GM12878 (cell line): ENCODE results near the gene KCTD14. TPM values are rescaled to one million over a fixed set of nuclear protein-coding genes. Genes with fewer than 3 reads are reported as not detected.

Experiments
- ATAC-seq: fragments of 200-7000 bp; cut with Tn5 transposase; 3 replicates; pipeline ENCODE4 v1.9.1; 2020; ENCODE audit warnings: mild to moderate bottlenecking, moderate library complexity
- BruUV-seq: library from RNA; stranded (reverse); fragments of 400-500 nt; replicated peaks from 2 replicates; lab custom pipeline; 2021; lab: Mats Ljungman, UMichigan
- CTCF ChIA-PET: fragments of 300-600 bp; sonication (Branson Sonifier 250); formaldehyde crosslinking; extraction: SDS; loops from one replicate; lab custom pipeline; 2021; ENCODE audit warnings: inconsistent platforms; lab: Yijun Ruan, JAX
- POLR2A ChIA-PET: fragments of 350-600 bp; formaldehyde crosslinking; extraction: SDS; loops from one replicate; lab custom pipeline; 2021; ENCODE audit warnings: inconsistent platforms; lab: Charles Lee
- RAD21 ChIA-PET: fragments of 300-600 bp; sonication (Branson Sonifier 250); formaldehyde crosslinking; loops from one replicate; lab custom pipeline; 2023; ENCODE audit warnings: antibody characterized with exemption; ENCODE audit not compliant: unreplicated experiment; lab: Charles Lee
- SMC1A ChIA-PET: fragments of 300-600 bp; sonication (Branson Sonifier 250); formaldehyde crosslinking; loops from one replicate; lab custom pipeline; 2023; ENCODE audit not compliant: unreplicated experiment, uncharacterized antibody; lab: Charles Lee
- DNase-seq: peaks from one replicate; pipeline ENCODE4 v3.0.0-alpha.2; 2011; ENCODE audit warnings: low read depth, low spot score
- FAIRE-seq: peaks from 3 replicates; lab custom pipeline; 2011; peaks lifted over from hg19 to GRCh38; lab: Jason Lieb, UNC
- H2AFZ ChIP-seq: 2 replicates; pipeline ENCODE4 v1.6.0; 2011; ENCODE audit warnings: low read depth, low read length, control low read depth; ENCODE audit not compliant: control insufficient read depth
- H3K27ac ChIP-seq: 2 replicates; pipeline ENCODE4 v1.5.1; 2011; ENCODE audit warnings: control low read depth; ENCODE audit not compliant: control insufficient read depth, insufficient read depth
- H3K27me3 ChIP-seq, 2 experiments: replicated peaks in 1 of 2; 2 replicates each; pipeline versions ENCODE4 v1.6.0 to v1.6.1; 2011; ENCODE audit warnings: low read length in 1 of 2; ENCODE audit not compliant: control insufficient read depth in 2 of 2, insufficient read depth in 2 of 2
- H3K36me3 ChIP-seq, 2 experiments: 2 replicates each; pipeline ENCODE4 v1.5.1; 2011; ENCODE audit warnings: low read length in 1 of 2; ENCODE audit not compliant: control insufficient read depth in 2 of 2, insufficient read depth in 2 of 2
- H3K4me1 ChIP-seq: 2 replicates; pipeline ENCODE4 v1.6.1; 2011; ENCODE audit warnings: mild to moderate bottlenecking, low read length, moderate library complexity, mixed read lengths; ENCODE audit not compliant: control insufficient read depth, insufficient read depth
- H3K4me2 ChIP-seq: 2 replicates; pipeline ENCODE4 v1.6.0; 2011; ENCODE audit warnings: control low read depth; ENCODE audit not compliant: control insufficient read depth, insufficient read depth
- H3K4me3 ChIP-seq: fragments of 200-600 bp; sonication (generic); 2 replicates; pipeline ENCODE4 v1.5.1; 2016
- H3K79me2 ChIP-seq: 2 replicates; pipeline ENCODE4 v1.6.0; 2011; ENCODE audit warnings: low read length; ENCODE audit not compliant: control insufficient read depth, insufficient read depth
- H3K9ac ChIP-seq: 2 replicates; pipeline ENCODE4 v1.8.0; 2011; ENCODE audit warnings: low read length, control low read depth, mixed read lengths; ENCODE audit not compliant: control insufficient read depth, insufficient read depth
- H3K9me3 ChIP-seq: replicated peaks from 3 replicates; pipeline ENCODE4 v1.5.1; 2011; ENCODE audit warnings: mild to moderate bottlenecking, low read length; ENCODE audit not compliant: control insufficient read depth, insufficient read depth
- H4K20me1 ChIP-seq: 2 replicates; pipeline ENCODE4 v1.6.0; 2011; ENCODE audit not compliant: control insufficient read depth, insufficient read depth
- CREB1 ChIP-seq: IDR thresholded peaks from 2 replicates; pipeline ENCODE4 v1.6.1; 2012; ENCODE audit warnings: low read depth, mild to moderate bottlenecking, inconsistent platforms
- HDGF ChIP-seq: fragments of 450-650 bp; IDR thresholded peaks from 2 replicates; pipeline ENCODE4 v1.6.1; 2016; ENCODE audit warnings: antibody characterized with exemption
- KDM1A ChIP-seq: fragments of 200-600 bp; sonication (generic); IDR thresholded peaks from 2 replicates; pipeline ENCODE4 v1.6.1; 2016; ENCODE audit warnings: borderline replicate concordance
- MEF2A ChIP-seq: IDR thresholded peaks from 2 replicates; pipeline ENCODE4 v1.6.1; 2011; ENCODE audit warnings: low read depth, mild to moderate bottlenecking, low read length, moderate library complexity; ENCODE audit not compliant: insufficient read depth
- YY1 ChIP-seq: IDR thresholded peaks from 2 replicates; pipeline ENCODE4 v1.6.1; 2011; ENCODE audit warnings: low read depth, mild to moderate bottlenecking, low read length
- ZNF217 ChIP-seq: fragments of 450-650 bp; IDR thresholded peaks from 2 replicates; pipeline ENCODE4 v1.6.1; 2017; ENCODE audit warnings: antibody characterized with exemption, mild to moderate bottlenecking
- ZNF622 ChIP-seq: fragments of 450-650 bp; IDR thresholded peaks from 2 replicates; pipeline ENCODE4 v1.6.1; 2017; ENCODE audit warnings: mild to moderate bottlenecking, inconsistent platforms
- ZSCAN29 ChIP-seq: fragments of 450-650 bp; IDR thresholded peaks from 2 replicates; pipeline ENCODE4 v1.6.1; 2017; ENCODE audit warnings: mild to moderate bottlenecking, moderate library complexity
- WGBS: methylation state at CpG from one replicate; pipeline ENCODE4 v1.1.6; 2016; ENCODE audit warnings: low lambda C conversion rate; ENCODE audit not compliant: insufficient replicate concordance, insufficient coverage; ENCODE audit errors: missing lambda C conversion rate; 5-methylcytosine and 5-hydroxymethylcytosine counted together
- in situ Hi-C: fragments of 300-500 bp; cut with MboI; formaldehyde crosslinking; loops from 9 replicates; pipeline ENCODE4 v1.14.3; 2018; ENCODE audit warnings: mixed read lengths
- intact Hi-C: fragments of 100-400 bp; cut with micrococcal nuclease; formaldehyde crosslinking; loops from one replicate; pipeline ENCODE4 v1.14.2; 2022; ENCODE audit not compliant: unreplicated experiment
- polyA plus RNA-seq, 11 experiments: library from polyadenylated mRNA; depleted of rRNA in 4 of 11; unstranded in 6 of 11; stranded (reverse) in 5 of 11; fragments of >200 nt; fragmentation: Nextera tagmentation in 4 of 11; fragmentation: Illumina TruSeq in 1 of 11; extraction: Ambion mirVana in 4 of 11; extraction: Trizol in 1 of 11; gene quantifications; 1 replicate in 1 of 11; 2 replicates in 10 of 11; pipeline versions ENCODE4 v1.2.1 to v1.2.3, GENCODE V29; 2011 to 2016; ENCODE audit warnings: inconsistent platforms in 2 of 11, missing spikeins in 2 of 11, low read depth in 1 of 11
- total RNA-seq, 4 experiments: library from RNA; depleted of rRNA in 3 of 4; stranded (reverse); fragments of >200 nt in 3 of 4; fragmentation: Illumina TruSeq in 1 of 4; extraction: Trizol in 1 of 4; gene quantifications; 2 replicates each; pipeline versions ENCODE4 v1.2.1 to v1.2.3, GENCODE V29; 2013 to 2021
- TF ChIP-seq, protein P1 (sequence below): fragments of 450-650 bp; conservative IDR thresholded peaks from 2 replicates; pipeline ENCODE4 v1.6.1; 2017; ENCODE audit warnings: mild to moderate bottlenecking, moderate library complexity
- TF ChIP-seq, protein P2 (sequence below): IDR thresholded peaks from 2 replicates; pipeline ENCODE4 v1.6.1; 2012; ENCODE audit warnings: low read depth, low read length, improper control_type of control experiment
- TF ChIP-seq, protein P3 (sequence below): IDR thresholded peaks from 2 replicates; pipeline ENCODE4 v1.6.1; 2011; ENCODE audit warnings: borderline replicate concordance, low read depth, mild to moderate bottlenecking, moderate library complexity, low read length; ENCODE audit not compliant: insufficient read depth, poor library complexity, severe bottlenecking
- TF ChIP-seq, protein P4 (sequence below): fragments of 450-650 bp; IDR thresholded peaks from 2 replicates; pipeline ENCODE4 v1.6.1; 2017; ENCODE audit warnings: borderline replicate concordance

Gene KCTD14
- total and polyA plus RNA-seq, 10 of the 15 experiments (the other 5 are each of a cell fraction or from before 2014, with no cell fraction given): 0.11 to 0.63 (median 0.48) TPM

DNA sequence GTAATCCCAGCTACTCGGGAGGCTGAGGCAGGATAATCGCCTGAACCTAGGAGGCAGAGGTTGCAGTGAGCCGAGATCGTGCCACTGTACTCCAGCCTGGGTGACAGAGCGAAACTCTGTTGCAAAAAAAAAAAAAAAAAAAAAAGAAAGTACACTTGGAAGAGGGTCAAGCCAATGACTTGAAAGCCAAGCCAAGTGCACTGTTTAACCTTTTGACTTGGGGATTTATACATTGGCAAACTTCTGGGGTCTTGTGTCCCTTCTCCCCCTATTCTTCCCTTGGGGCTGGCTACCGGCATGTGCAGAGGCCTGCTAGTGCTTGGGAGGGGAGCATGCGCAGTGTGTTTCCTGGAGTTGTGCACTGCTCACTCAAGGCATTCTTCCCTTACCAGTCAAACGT is 26.3 kb upstream of the KCTD14 start:
- intact Hi-C loops: no loop called here
- Histone ChIP-seq H3K27me3 (no peaks in the 10 kb centered on the region), H3K79me2 (no peaks in the 10 kb centered on the region), H2AFZ (no peak overlapping the region), H3K9ac (no peak overlapping the region), H3K4me2 (no peak overlapping the region), H4K20me1 (no peaks in the 10 kb centered on the region), H3K4me3 (no peak overlapping the region), H3K9me3 (no peaks in the 10 kb centered on the region), H3K36me3 (no peaks in the 10 kb centered on the region), H3K27ac (no peak overlapping the region), H3K4me1 (no peaks in the 10 kb centered on the region)
- DNase-seq (no peak), ATAC-seq (no peak), FAIRE-seq (no peak)
- TF ChIP-seq CREB1: no peak
- no peak for TF ChIP-seq ZNF622
- no peak for TF ChIP-seq HDGF
- TF ChIP-seq, protein P1, sequence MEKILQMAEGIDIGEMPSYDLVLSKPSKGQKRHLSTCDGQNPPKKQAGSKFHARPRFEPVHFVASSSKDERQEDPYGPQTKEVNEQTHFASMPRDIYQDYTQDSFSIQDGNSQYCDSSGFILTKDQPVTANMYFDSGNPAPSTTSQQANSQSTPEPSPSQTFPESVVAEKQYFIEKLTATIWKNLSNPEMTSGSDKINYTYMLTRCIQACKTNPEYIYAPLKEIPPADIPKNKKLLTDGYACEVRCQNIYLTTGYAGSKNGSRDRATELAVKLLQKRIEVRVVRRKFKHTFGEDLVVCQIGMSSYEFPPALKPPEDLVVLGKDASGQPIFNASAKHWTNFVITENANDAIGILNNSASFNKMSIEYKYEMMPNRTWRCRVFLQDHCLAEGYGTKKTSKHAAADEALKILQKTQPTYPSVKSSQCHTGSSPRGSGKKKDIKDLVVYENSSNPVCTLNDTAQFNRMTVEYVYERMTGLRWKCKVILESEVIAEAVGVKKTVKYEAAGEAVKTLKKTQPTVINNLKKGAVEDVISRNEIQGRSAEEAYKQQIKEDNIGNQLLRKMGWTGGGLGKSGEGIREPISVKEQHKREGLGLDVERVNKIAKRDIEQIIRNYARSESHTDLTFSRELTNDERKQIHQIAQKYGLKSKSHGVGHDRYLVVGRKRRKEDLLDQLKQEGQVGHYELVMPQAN: no peak
- TF ChIP-seq, protein P2, sequence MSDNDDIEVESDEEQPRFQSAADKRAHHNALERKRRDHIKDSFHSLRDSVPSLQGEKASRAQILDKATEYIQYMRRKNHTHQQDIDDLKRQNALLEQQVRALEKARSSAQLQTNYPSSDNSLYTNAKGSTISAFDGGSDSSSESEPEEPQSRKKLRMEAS: no peak
- TF ChIP-seq KDM1A: no peak
- no peak for TF ChIP-seq YY1
- TF ChIP-seq ZSCAN29: no peak
- TF ChIP-seq ZNF217: no peak
- TF ChIP-seq, protein P3, sequence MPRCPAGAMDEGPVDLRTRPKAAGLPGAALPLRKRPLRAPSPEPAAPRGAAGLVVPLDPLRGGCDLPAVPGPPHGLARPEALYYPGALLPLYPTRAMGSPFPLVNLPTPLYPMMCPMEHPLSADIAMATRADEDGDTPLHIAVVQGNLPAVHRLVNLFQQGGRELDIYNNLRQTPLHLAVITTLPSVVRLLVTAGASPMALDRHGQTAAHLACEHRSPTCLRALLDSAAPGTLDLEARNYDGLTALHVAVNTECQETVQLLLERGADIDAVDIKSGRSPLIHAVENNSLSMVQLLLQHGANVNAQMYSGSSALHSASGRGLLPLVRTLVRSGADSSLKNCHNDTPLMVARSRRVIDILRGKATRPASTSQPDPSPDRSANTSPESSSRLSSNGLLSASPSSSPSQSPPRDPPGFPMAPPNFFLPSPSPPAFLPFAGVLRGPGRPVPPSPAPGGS: no peak
- TF ChIP-seq, protein P4, sequence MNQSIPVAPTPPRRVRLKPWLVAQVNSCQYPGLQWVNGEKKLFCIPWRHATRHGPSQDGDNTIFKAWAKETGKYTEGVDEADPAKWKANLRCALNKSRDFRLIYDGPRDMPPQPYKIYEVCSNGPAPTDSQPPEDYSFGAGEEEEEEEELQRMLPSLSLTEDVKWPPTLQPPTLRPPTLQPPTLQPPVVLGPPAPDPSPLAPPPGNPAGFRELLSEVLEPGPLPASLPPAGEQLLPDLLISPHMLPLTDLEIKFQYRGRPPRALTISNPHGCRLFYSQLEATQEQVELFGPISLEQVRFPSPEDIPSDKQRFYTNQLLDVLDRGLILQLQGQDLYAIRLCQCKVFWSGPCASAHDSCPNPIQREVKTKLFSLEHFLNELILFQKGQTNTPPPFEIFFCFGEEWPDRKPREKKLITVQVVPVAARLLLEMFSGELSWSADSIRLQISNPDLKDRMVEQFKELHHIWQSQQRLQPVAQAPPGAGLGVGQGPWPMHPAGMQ: no peak
- TF ChIP-seq MEF2A: no peak
- ChIA-PET POLR2A (interaction anchor here (0.5 kb wide), 1 partner anchor 264 kb away, joined by 5 read pairs; no protein-coding TSS in a partner anchor), RAD21 (interaction anchor here (0.6 to 2.1 kb wide), 2 partner anchors 50 to 55 kb away, joined by 3 to 5 read pairs; partner anchors contain the start of gene INTS4), CTCF (interaction anchor here (1.6 kb wide), 1 partner anchor 28 kb away, joined by 3 read pairs; no protein-coding TSS in a partner anchor), SMC1A (interaction anchor here (1.5 kb wide), 1 partner anchor 28 kb away, joined by 3 read pairs; no protein-coding TSS in a partner anchor)
- in situ Hi-C loops: no loop called here
- WGBS: 70% methylated on average over 8 of the region's 8 CpGs
- no TSS peak for BruUV-seq
